ENCODE measurements around the gene RAB11FIP4.

DNA sequence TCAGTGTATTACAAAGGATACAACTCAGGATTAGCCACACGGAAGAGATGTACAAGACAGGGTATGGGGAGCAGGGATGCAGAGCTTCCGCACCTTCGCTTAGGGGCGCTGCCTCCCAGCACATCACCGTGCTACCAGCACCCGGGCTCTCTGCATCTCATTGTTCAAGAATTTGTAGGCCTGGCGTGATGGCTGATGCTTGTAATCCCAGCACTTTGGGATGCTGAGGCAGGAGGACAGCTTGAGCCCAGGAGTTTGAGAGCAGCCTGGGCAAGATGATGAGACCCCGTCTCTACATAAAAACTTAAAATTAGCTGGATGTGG lies 43.2 kb downstream of the RAB11FIP4 start:
- TF ChIP-seq CTCF (IDR thresholded peaks at IDR 0.05; ENCODE audit: low read depth, low read length) (no peak), MYC (IDR thresholded peaks at IDR 0.05; ENCODE audit: low read depth, low read length) (no peak), POLR2A (IDR thresholded peaks at IDR 0.05; ENCODE audit: extremely low read depth, insufficient read length) (no peak)

Data from NB4 (cell line).